ENCODE results near the gene GYPC.

The GYPC gene

GRCh38 chr2:126723281-126723815 lies 67.4 kb downstream of the GYPC start:
- DNase-seq (ENCODE audit: extremely low read depth, insufficient read length) = no peak
- H3K36me3 ChIP-seq (ENCODE audit: control insufficient read depth, insufficient read depth, low read length) = no peaks in the 10 kb centered on the region
- H3K4me3 ChIP-seq (replicated peaks; ENCODE audit: low read depth, low read length) = no peak overlapping the region
- no peaks in the 10 kb centered on the region; the same call in 1 of the 2 replicates for H3K27me3 ChIP-seq (replicated peaks; ENCODE audit: control insufficient read depth, insufficient read depth, low read length)
- no peak for TF ChIP-seq CTCF (IDR thresholded peaks at IDR 0.05; ENCODE audit: insufficient read depth, low read length, poor library complexity, severe bottlenecking)

DNA sequence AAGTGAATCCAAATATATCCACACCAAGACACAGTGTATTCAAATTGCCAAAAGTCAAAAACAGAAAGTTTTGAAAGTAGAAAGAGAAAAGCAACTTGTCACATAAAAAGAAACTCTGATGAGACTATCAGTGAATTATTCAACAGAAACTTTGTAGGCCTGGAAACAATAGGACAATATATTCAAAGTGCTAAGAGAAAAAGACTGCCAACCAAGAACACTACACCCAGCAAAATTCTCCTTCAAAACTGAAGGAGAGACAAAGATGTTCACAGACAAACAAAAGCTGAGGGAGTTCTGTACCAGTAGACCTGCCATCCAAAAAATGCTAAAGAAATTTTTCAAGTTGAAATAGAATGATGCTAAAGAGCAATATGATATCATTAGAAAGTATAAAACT lies 69.6 kb downstream of the GYPC start:
- Histone ChIP-seq H3K4me3 (replicated peaks; ENCODE audit: low read depth, low read length) (no peak overlapping the region), H3K36me3 (ENCODE audit: control insufficient read depth, insufficient read depth, low read length) (no peaks in the 10 kb centered on the region), H3K27me3 (replicated peaks; ENCODE audit: control insufficient read depth, insufficient read depth, low read length) (no peaks in the 10 kb centered on the region; the same call in 1 of the 2 replicates)
- DNase-seq (ENCODE audit: extremely low read depth, insufficient read length) = no peak
- TF ChIP-seq CTCF (IDR thresholded peaks at IDR 0.05; ENCODE audit: insufficient read depth, low read length, poor library complexity, severe bottlenecking) = no peak

DNA sequence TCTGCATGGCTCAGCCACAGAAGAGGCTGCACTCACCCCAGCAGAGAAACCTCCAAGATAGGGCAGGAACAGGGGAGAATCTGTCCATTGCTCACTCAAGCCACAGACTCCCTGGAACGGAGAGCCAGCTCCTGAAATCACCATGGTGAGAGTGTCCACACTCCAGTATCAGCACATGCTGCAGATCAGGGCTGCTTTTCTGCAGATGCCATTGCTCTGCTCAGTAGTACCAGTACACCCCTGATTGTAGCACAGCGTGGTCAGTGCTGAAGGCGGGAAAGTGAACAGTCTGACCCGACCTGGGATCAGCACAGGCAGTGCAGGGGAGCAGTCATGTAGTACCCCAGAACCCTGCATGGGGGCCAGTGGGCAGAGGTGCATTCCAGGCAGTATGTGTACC lies 73.9 kb downstream of the GYPC start:
- no peak for DNase-seq (ENCODE audit: extremely low read depth, insufficient read length)
- Histone ChIP-seq H3K4me3 (replicated peaks; ENCODE audit: low read depth, low read length) (no peak overlapping the region), H3K27me3 (replicated peaks; ENCODE audit: control insufficient read depth, insufficient read depth, low read length) (no peaks in the 10 kb centered on the region), H3K36me3 (ENCODE audit: control insufficient read depth, insufficient read depth, low read length) (no peaks in the 10 kb centered on the region)
- no peak for TF ChIP-seq CTCF (IDR thresholded peaks at IDR 0.05; ENCODE audit: insufficient read depth, low read length, poor library complexity, severe bottlenecking)

DNA sequence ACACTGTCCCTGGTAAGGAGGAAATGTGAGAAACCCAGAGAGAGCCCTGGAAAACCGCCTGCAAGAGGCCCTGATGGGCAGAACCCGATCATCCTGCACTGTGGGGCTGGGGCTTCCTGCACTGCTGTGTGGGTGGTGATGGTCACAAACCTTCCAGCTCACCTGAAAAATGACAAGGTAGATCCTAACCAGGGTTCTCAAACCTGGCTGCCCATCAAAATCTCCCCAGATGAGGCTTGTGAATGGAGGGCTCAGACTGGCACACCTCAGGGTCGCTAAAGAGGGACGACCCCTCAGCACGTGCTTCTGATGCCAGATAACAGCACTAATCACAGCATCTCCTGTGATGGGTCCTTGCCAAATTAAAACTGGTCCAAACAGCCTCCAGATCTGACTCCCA lies 74.7 kb downstream of the GYPC start:
- DNase-seq (ENCODE audit: extremely low read depth, insufficient read length) = no peak
- Histone ChIP-seq H3K36me3 (ENCODE audit: control insufficient read depth, insufficient read depth, low read length) (no peaks in the 10 kb centered on the region), H3K4me3 (replicated peaks; ENCODE audit: low read depth, low read length) (no peak overlapping the region), H3K27me3 (replicated peaks; ENCODE audit: control insufficient read depth, insufficient read depth, low read length) (no peaks in the 10 kb centered on the region)
- TF ChIP-seq CTCF (IDR thresholded peaks at IDR 0.05; ENCODE audit: insufficient read depth, low read length, poor library complexity, severe bottlenecking) = no peak

GRCh38 chr2:126731353-126731752 lies 75.4 kb downstream of the GYPC start:
- TF ChIP-seq CTCF (IDR thresholded peaks at IDR 0.05; ENCODE audit: insufficient read depth, low read length, poor library complexity, severe bottlenecking) = no peak
- no peak for DNase-seq (ENCODE audit: extremely low read depth, insufficient read length)
- H3K4me3 ChIP-seq (replicated peaks; ENCODE audit: low read depth, low read length) = no peak overlapping the region
- H3K27me3 ChIP-seq (replicated peaks; ENCODE audit: control insufficient read depth, insufficient read depth, low read length) = no peaks in the 10 kb centered on the region
- H3K36me3 ChIP-seq (ENCODE audit: control insufficient read depth, insufficient read depth, low read length) = no peaks in the 10 kb centered on the region

GRCh38 chr2:126732682-126733245 lies 76.8 kb downstream of the GYPC start:
- no peak for TF ChIP-seq CTCF (IDR thresholded peaks at IDR 0.05; ENCODE audit: insufficient read depth, low read length, poor library complexity, severe bottlenecking)
- no peak for DNase-seq (ENCODE audit: extremely low read depth, insufficient read length)
- Histone ChIP-seq H3K27me3 (replicated peaks; ENCODE audit: control insufficient read depth, insufficient read depth, low read length) (no peaks in the 10 kb centered on the region), H3K36me3 (ENCODE audit: control insufficient read depth, insufficient read depth, low read length) (no peaks in the 10 kb centered on the region), H3K4me3 (replicated peaks; ENCODE audit: low read depth, low read length) (no peak overlapping the region)

Measured in GM06990 (cell line).